DND-41 (cell line): ENCODE data around the gene INPP5A.

ENCODE experiments used
- ATAC-seq: fragments of 200-7000 bp; cut with Tn5 transposase; 3 replicates; pipeline ENCODE4 v1.9.1; 2021; ENCODE audit warnings: low read depth; ENCODE audit not compliant: insufficient read depth
- DNase-seq: peaks from one replicate; pipeline ENCODE4 v3.0.0-alpha.2; 2020
- H2AFZ ChIP-seq: 2 replicates; pipeline ENCODE4 v1.6.0; 2012; ENCODE audit warnings: low read depth, low read length
- H3K27ac ChIP-seq: 2 replicates; pipeline ENCODE4 v1.5.1; 2012; ENCODE audit warnings: low read length, inconsistent platforms
- H3K27me3 ChIP-seq: fragments of 200-600 bp; sonication (generic); 2 replicates; pipeline ENCODE4 v1.6.0; 2012; ENCODE audit warnings: low read length, mild to moderate bottlenecking, inconsistent platforms; ENCODE audit not compliant: insufficient read depth, poor library complexity
- H3K36me3 ChIP-seq: 2 replicates; pipeline ENCODE4 v1.5.1; 2012; ENCODE audit warnings: low read length, inconsistent platforms; ENCODE audit not compliant: insufficient read depth
- H3K4me1 ChIP-seq: 2 replicates; pipeline ENCODE4 v1.5.1; 2012; ENCODE audit warnings: mild to moderate bottlenecking, low read length; ENCODE audit not compliant: insufficient read depth
- H3K4me2 ChIP-seq: 2 replicates; pipeline ENCODE4 v1.6.0; 2012; ENCODE audit warnings: mild to moderate bottlenecking, moderate library complexity, low read length, inconsistent platforms; ENCODE audit not compliant: insufficient read depth
- H3K4me3 ChIP-seq, 2 experiments: fragments of 200-600 bp in 1 of 2; shearing (Covaris generic) in 1 of 2; 2 replicates each; pipeline ENCODE4 v1.5.1; 2012 to 2016; ENCODE audit warnings: inconsistent platforms in 2 of 2, low read length in 2 of 2, mild to moderate bottlenecking in 2 of 2, low read depth in 1 of 2, moderate library complexity in 1 of 2
- H3K79me2 ChIP-seq: 2 replicates; pipeline ENCODE4 v1.6.0; 2012; ENCODE audit warnings: low read length, inconsistent platforms; ENCODE audit not compliant: insufficient read depth
- H3K9ac ChIP-seq: 2 replicates; pipeline ENCODE4 v1.6.0; 2012; ENCODE audit warnings: low read depth, mild to moderate bottlenecking, inconsistent platforms, low read length, moderate library complexity
- H3K9me3 ChIP-seq: 2 replicates; pipeline ENCODE4 v1.5.1; 2012; ENCODE audit warnings: low read length, moderate library complexity, mild to moderate bottlenecking, inconsistent platforms; ENCODE audit not compliant: insufficient read depth, severe bottlenecking
- H4K20me1 ChIP-seq: 2 replicates; pipeline ENCODE4 v1.6.0; 2012; ENCODE audit warnings: low read length; ENCODE audit not compliant: insufficient read depth
- EZH2 ChIP-seq: IDR thresholded peaks from 3 replicates; pipeline ENCODE4 v1.6.1; 2012; ENCODE audit warnings: borderline replicate concordance, low read depth, mild to moderate bottlenecking, moderate library complexity, low read length, inconsistent platforms; ENCODE audit not compliant: severe bottlenecking
- TF ChIP-seq, protein P1 (sequence below): IDR thresholded peaks from 2 replicates; pipeline ENCODE4 v1.5.1; 2012; ENCODE audit warnings: borderline replicate concordance, low read length, moderate library complexity, mild to moderate bottlenecking; ENCODE audit not compliant: poor library complexity, severe bottlenecking; ENCODE audit errors: extremely low read depth

INPP5A gene

DNA sequence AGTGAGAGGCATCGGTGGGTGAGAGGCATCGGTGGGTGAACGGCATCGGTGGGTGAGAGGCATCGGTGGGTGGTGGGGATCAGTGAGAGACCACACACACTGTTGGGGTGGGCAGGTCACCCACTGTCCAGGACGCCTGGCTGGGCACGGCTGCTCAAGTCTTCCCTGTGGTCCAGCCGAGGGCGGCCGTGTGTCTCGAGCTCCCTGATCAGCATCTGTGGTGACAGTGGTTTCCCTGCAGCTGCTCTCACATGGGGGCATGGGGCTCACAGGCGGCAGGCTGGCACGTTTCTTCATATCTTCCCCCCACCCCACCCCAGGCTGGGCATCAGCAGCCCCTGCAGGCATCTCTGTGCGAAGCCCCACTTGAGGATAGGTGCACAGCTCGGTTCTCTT lies 170.2 kb downstream of the INPP5A start:
- H4K20me1 ChIP-seq = peaks cover 7% of the 10 kb centered on the region; the same call in 1 of the 2 replicates

DNA sequence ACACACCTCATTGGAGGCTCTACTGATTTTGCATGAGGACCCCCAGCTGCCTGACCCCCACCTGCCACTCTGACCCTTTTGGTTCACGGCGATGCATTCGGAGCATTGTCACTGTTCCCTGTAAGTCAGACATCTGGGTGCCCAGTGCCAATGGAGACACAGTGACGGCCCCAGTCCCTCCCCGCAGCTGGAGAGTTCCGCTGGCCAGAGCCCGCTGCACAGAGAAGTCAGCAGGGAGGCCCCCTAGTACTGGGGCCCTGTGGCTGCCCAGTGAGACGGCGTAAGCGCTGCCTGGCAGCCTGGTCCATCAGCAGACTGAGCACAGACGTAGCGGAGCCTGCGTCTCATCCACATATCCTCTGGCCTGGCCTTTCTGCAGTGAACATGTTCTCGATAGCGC lies 170.9 kb downstream of the INPP5A start:
- no peak for ATAC-seq

More for the DNA sequence above, 170.2 kb downstream of the INPP5A start:
- H3K9ac ChIP-seq = no peak overlapping the region
- no peak overlapping the region for H3K4me3 ChIP-seq
- H3K79me2 ChIP-seq = no peaks in the 10 kb centered on the region
- no peak overlapping the region for H3K27ac ChIP-seq
- no peak for DNase-seq
- H3K4me1 ChIP-seq = no peaks in the 10 kb centered on the region
- peaks cover 29% of the 10 kb centered on the region for H3K9me3 ChIP-seq
- no peak for ATAC-seq
- peaks cover 79% of the 10 kb centered on the region for H3K36me3 ChIP-seq
- TF ChIP-seq, protein P1, sequence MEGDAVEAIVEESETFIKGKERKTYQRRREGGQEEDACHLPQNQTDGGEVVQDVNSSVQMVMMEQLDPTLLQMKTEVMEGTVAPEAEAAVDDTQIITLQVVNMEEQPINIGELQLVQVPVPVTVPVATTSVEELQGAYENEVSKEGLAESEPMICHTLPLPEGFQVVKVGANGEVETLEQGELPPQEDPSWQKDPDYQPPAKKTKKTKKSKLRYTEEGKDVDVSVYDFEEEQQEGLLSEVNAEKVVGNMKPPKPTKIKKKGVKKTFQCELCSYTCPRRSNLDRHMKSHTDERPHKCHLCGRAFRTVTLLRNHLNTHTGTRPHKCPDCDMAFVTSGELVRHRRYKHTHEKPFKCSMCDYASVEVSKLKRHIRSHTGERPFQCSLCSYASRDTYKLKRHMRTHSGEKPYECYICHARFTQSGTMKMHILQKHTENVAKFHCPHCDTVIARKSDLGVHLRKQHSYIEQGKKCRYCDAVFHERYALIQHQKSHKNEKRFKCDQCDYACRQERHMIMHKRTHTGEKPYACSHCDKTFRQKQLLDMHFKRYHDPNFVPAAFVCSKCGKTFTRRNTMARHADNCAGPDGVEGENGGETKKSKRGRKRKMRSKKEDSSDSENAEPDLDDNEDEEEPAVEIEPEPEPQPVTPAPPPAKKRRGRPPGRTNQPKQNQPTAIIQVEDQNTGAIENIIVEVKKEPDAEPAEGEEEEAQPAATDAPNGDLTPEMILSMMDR = no peak
- no peak for TF ChIP-seq EZH2
- H3K4me2 ChIP-seq = no peak overlapping the region
- H2AFZ ChIP-seq = no peak overlapping the region
- no peaks in the 10 kb centered on the region for H3K27me3 ChIP-seq

DNA sequence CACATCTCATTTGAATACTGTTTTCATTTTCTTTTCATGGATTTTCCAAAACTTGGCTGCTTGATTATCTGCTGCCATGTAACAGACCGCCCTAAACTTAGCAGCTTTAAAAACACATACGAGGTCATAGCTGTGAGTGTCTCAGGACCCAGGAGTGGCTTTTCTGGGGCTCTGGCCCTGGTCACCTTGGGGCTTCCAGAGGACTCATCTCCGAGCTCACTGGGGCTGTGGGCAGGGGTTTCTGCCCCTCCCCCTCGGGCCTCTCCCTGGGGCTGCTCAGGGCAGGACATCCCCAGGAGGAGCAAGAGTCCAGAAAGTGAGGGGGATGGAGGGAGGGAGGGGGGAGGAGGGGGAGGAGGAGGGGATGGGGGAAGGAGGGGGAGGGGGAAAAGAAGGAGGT lies 171.3 kb downstream of the INPP5A start:
- no peak for TF ChIP-seq EZH2
- TF ChIP-seq, protein P1 = no peak
- Histone ChIP-seq H3K27ac (no peak overlapping the region), H3K9ac (no peak overlapping the region), H3K79me2 (no peaks in the 10 kb centered on the region), H3K4me2 (no peak overlapping the region), H2AFZ (no peak overlapping the region), H3K36me3 (peaks cover 80% of the 10 kb centered on the region), H4K20me1 (peaks cover 12% of the 10 kb centered on the region; the same call in 1 of the 2 replicates), H3K27me3 (no peaks in the 10 kb centered on the region), H3K9me3 (peaks cover 27% of the 10 kb centered on the region), H3K4me3 (no peak overlapping the region), H3K4me1 (no peaks in the 10 kb centered on the region)
- DNase-seq (no peak), ATAC-seq (no peak)

More for the DNA sequence above, 170.9 kb downstream of the INPP5A start:
- H3K4me2 ChIP-seq = no peak overlapping the region
- H3K27ac ChIP-seq = no peak overlapping the region
- no peak overlapping the region for H3K4me3 ChIP-seq
- H3K9me3 ChIP-seq = peaks cover 29% of the 10 kb centered on the region
- no peaks in the 10 kb centered on the region for H3K27me3 ChIP-seq
- H3K36me3 ChIP-seq = peaks cover 80% of the 10 kb centered on the region
- TF ChIP-seq, protein P1 = no peak
- no peak for TF ChIP-seq EZH2
- H3K79me2 ChIP-seq = no peaks in the 10 kb centered on the region
- no peak overlapping the region for H2AFZ ChIP-seq
- no peaks in the 10 kb centered on the region for H3K4me1 ChIP-seq
- no peak for DNase-seq
- peaks cover 12% of the 10 kb centered on the region; the same call in 1 of the 2 replicates for H4K20me1 ChIP-seq
- no peak overlapping the region for H3K9ac ChIP-seq

DNA sequence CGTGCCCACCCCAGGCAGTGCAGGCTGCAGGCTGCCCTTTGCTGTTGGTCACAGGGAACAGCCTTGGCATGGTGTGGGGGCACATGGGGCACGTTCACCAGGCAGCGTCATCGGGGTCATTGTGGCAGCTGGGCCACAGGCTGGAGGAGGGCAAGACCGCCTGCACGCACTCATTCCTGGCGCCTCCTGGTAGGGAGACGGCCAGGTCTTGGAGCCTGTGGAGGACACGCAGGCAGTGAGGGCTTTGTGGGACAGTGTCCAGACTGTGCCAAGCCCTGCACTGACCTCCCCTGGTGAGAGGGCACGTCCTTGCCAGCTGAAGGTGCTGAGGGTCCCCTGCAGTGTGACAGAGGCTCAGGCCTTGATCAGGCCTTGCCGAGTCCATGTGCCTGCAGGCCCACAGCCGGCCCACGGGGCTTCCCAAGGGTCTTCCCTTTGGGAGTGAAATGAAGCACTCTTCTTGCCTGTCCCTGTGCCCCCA lies 171.9 kb downstream of the INPP5A start:
- Histone ChIP-seq H3K27ac (no peak overlapping the region), H3K36me3 (peaks cover 79% of the 10 kb centered on the region), H3K4me3 (no peak overlapping the region), H3K4me2 (no peak overlapping the region), H3K27me3 (no peaks in the 10 kb centered on the region), H2AFZ (no peak overlapping the region), H3K9ac (no peak overlapping the region), H4K20me1 (peaks cover 12% of the 10 kb centered on the region; the same call in 1 of the 2 replicates), H3K79me2 (no peaks in the 10 kb centered on the region), H3K9me3 (peaks cover 21% of the 10 kb centered on the region), H3K4me1 (no peaks in the 10 kb centered on the region)
- TF ChIP-seq EZH2 = no peak
- TF ChIP-seq, protein P1 = no peak
- no peak for DNase-seq
- no peak for ATAC-seq
